ENCODE results near the gene NSUN7. TPM values are rescaled to one million over a fixed set of nuclear protein-coding genes. Genes with fewer than 3 reads are reported as not detected.

Gene NSUN7
- total and polyA plus RNA-seq, 2 of the 13 experiments (the other 11 are each of a cell fraction or from before 2014, with no cell fraction given): 0.05 TPM; not detected in 1

GRCh38 chr4:40842725-40843423 lies 93.1 kb downstream of the NSUN7 start (continued):
- peak; percentile 32; the same call in 1 of the 2 replicates for TF ChIP-seq HOMEZ (CRISPR knock-in tag; IDR thresholded peaks at IDR 0.05; ENCODE audit: low read depth)
- peak; percentile 50; the same call in 1 of the 2 replicates for TF ChIP-seq ZNF263 (CRISPR knock-in tag; IDR thresholded peaks at IDR 0.05)
- peak; percentile 20; the same call in 1 of the 2 replicates for TF ChIP-seq FOXA3 (CRISPR knock-in tag; IDR thresholded peaks at IDR 0.05)
- TF ChIP-seq RXRA (CRISPR knock-in tag; IDR thresholded peaks at IDR 0.05): 0 out of 2 replicates have a peak, but pooled peaks have one; percentile 33

GRCh38 chr4:40843696-40844095 lies 93.9 kb downstream of the NSUN7 start:
- Histone ChIP-seq H3K27ac (ENCODE audit: extremely low read length, insufficient read depth, low read length) (no peak overlapping the region), H3K27me3 (ENCODE audit: control insufficient read depth in 1 of 2, insufficient read depth in 2 of 2, low read length in 2 of 2) (no peaks in the 10 kb centered on the region), H3K36me3 (replicated peaks in 1 of 2; ENCODE audit: control insufficient read depth in 1 of 2, insufficient read depth in 2 of 2, low read length in 2 of 2) (0 out of 5 replicates have a peak, but pooled peaks cover 1 to 5% of the 10 kb centered on the region in 2 experiments), H2AFZ (ENCODE audit: low read length) (no peak overlapping the region), H3K9ac (ENCODE audit: insufficient read depth, low read depth, low read length) (no peak overlapping the region), H3K79me2 (ENCODE audit: insufficient read depth, low read length) (no peaks in the 10 kb centered on the region), H4K20me1 (ENCODE audit: insufficient read depth, low read length) (no peaks in the 10 kb centered on the region), H3K4me3 (replicated peaks in 1 of 3; ENCODE audit: insufficient read depth in 1 of 3, low read depth in 2 of 3, low read length in 3 of 3) (no peak overlapping the region), H3K4me1 (ENCODE audit: insufficient read depth, low read length) (peaks cover 17% of the 10 kb centered on the region), H3K9me3 (ENCODE audit: low read length) (no peaks in the 10 kb centered on the region), H3K4me2 (ENCODE audit: low read depth, low read length) (no peak overlapping the region)
- in situ Hi-C loops (cut with HindIII; ENCODE audit: extremely low pct_ligation_motif_present, low pct_unique_long_range_greater_than_20kb) (no loop called here), intact Hi-C loops (cut with micrococcal nuclease; ENCODE audit: unreplicated experiment) (no loop called here)
- no peak for FAIRE-seq
- ChIA-PET POLR2A (no interaction called here), CTCF (ENCODE audit: low intra/inter-chr PET ratio, low total read pairs) (no interaction called here)
- BruUV-seq (replicated peaks): no TSS peak
- peak; percentile 24; the same call in 1 of the 3 replicates for ATAC-seq
- no peak for DNase-seq (ENCODE audit: low spot score)
- WGBS (ENCODE audit: low lambda C conversion rate): 67% methylated on average over 1 of the region's 1 CpG
- no peak for TF ChIP-seq ZNF280D (CRISPR knock-in tag; IDR thresholded peaks at IDR 0.05)
- TF ChIP-seq REST (IDR thresholded peaks at IDR 0.05; ENCODE audit: borderline replicate concordance in 1 of 2, low read depth in 1 of 2, low read length in 2 of 2): no peak
- TF ChIP-seq ZNF652 (CRISPR knock-in tag; IDR thresholded peaks at IDR 0.05; ENCODE audit: borderline replicate concordance, low read depth): no peak
- peak; percentile 18; the same call in 1 of the 2 replicates for TF ChIP-seq SMC3 (IDR thresholded peaks at IDR 0.05; ENCODE audit: low read length)
- TF ChIP-seq CTCF (CRISPR knock-in tag; IDR thresholded peaks at IDR 0.05): peak; percentile 52
- TF ChIP-seq STAG1 (CRISPR knock-in tag; IDR thresholded peaks at IDR 0.05): peak; percentile 57
- peak; percentile 46; the same call in 1 of the 2 replicates for TF ChIP-seq ZMYM3 (CRISPR knock-in tag; IDR thresholded peaks at IDR 0.05)
- TF ChIP-seq HOXA3 (CRISPR knock-in tag; IDR thresholded peaks at IDR 0.05): no peak

Data from HepG2 (cell line).